IMR-90 (cell line): ENCODE data around the gene COX6A2. TPM values are rescaled to one million over a fixed set of nuclear protein-coding genes. Genes with fewer than 3 reads are reported as not detected.

ENCODE experiments used
- ATAC-seq: fragments of 200-7000 bp; cut with Tn5 transposase; 2 replicates; pipeline ENCODE4 v1.9.1; 2020; ENCODE audit warnings: low read depth, mild to moderate bottlenecking, moderate library complexity
- BruUV-seq: library from RNA; stranded (reverse); fragments of 400-500 nt; replicated peaks from 2 replicates; lab custom pipeline; 2021; lab: Mats Ljungman, UMichigan
- CTCF ChIA-PET: fragments of 300-600 bp; formaldehyde crosslinking; extraction: SDS; loops from one replicate; lab custom pipeline; 2021; ENCODE audit warnings: antibody characterized with exemption; lab: Yijun Ruan, JAX
- POLR2A ChIA-PET: fragments of 300-600 bp; sonication (Branson Sonifier 250); formaldehyde crosslinking; loops from one replicate; lab custom pipeline; 2022; ENCODE audit warnings: antibody characterized with exemption; ENCODE audit not compliant: unreplicated experiment; lab: Charles Lee
- DNase-seq: peaks from one replicate; pipeline ENCODE4 v3.0.0; 2013
- H2AFZ ChIP-seq: replicated peaks from 2 replicates; pipeline ENCODE3; 2013; ENCODE audit warnings: low read length, mild to moderate bottlenecking; ENCODE audit not compliant: poor library complexity
- H2AK5ac ChIP-seq: 2 replicates; pipeline ENCODE4 v1.6.1; 2013; ENCODE audit warnings: low read depth, low read length, inconsistent platforms
- H2AK9ac ChIP-seq: replicated peaks from 2 replicates; pipeline ENCODE3; 2013; ENCODE audit warnings: mild to moderate bottlenecking, low read depth, low read length, moderate library complexity; ENCODE audit not compliant: poor library complexity
- H2BK120ac ChIP-seq: 2 replicates; pipeline ENCODE4 v1.6.1; 2013; ENCODE audit warnings: low read depth, low read length, inconsistent platforms
- H2BK15ac ChIP-seq: 3 replicates; pipeline ENCODE4 v1.6.1; 2013; ENCODE audit warnings: low read depth, low read length, inconsistent platforms
- H2BK20ac ChIP-seq: 2 replicates; pipeline ENCODE4 v1.6.1; 2013; ENCODE audit warnings: low read depth, mild to moderate bottlenecking, inconsistent platforms, low read length, moderate library complexity
- H2BK5ac ChIP-seq: 2 replicates; pipeline ENCODE4 v1.6.1; 2013; ENCODE audit warnings: mild to moderate bottlenecking, low read depth, low read length, inconsistent platforms; ENCODE audit not compliant: poor library complexity, severe bottlenecking
- H3K14ac ChIP-seq: replicated peaks from 2 replicates; pipeline ENCODE4 v1.6.1; 2013; ENCODE audit warnings: low read depth, low read length, inconsistent platforms
- H3K18ac ChIP-seq: 2 replicates; pipeline ENCODE4 v1.6.1; 2013; ENCODE audit warnings: low read depth, low read length, control low read depth
- H3K23ac ChIP-seq: 2 replicates; pipeline ENCODE4 v1.6.1; 2013; ENCODE audit warnings: low read depth, low read length, inconsistent platforms
- H3K27ac ChIP-seq: 2 replicates; pipeline ENCODE4 v1.5.1; 2013; ENCODE audit warnings: mild to moderate bottlenecking, control low read depth, low read length; ENCODE audit not compliant: insufficient read depth
- H3K27me3 ChIP-seq: 2 replicates; pipeline ENCODE4 v1.6.1; 2013; ENCODE audit warnings: low read length; ENCODE audit not compliant: control insufficient read depth, insufficient read depth
- H3K36me3 ChIP-seq: 2 replicates; pipeline ENCODE4 v1.6.1; 2013; ENCODE audit warnings: low read length, mixed read lengths; ENCODE audit not compliant: control insufficient read depth, insufficient read depth
- H3K4ac ChIP-seq: 2 replicates; pipeline ENCODE4 v1.6.1; 2013; ENCODE audit warnings: low read depth, low read length, inconsistent platforms
- H3K4me1 ChIP-seq: 2 replicates; pipeline ENCODE4 v1.6.1; 2013; ENCODE audit warnings: low read length, mixed read lengths; ENCODE audit not compliant: control insufficient read depth, insufficient read depth
- H3K4me2 ChIP-seq: 2 replicates; pipeline ENCODE4 v1.6.1; 2013; ENCODE audit warnings: low read depth, mild to moderate bottlenecking, control low read depth, low read length, moderate library complexity
- H3K4me3 ChIP-seq: 2 replicates; pipeline ENCODE4 v1.5.1; 2013; ENCODE audit warnings: low read depth, mild to moderate bottlenecking, control low read depth, low read length, moderate library complexity; ENCODE audit not compliant: insufficient read depth
- H3K56ac ChIP-seq: 2 replicates; pipeline ENCODE4 v1.6.1; 2013; ENCODE audit warnings: low read length, inconsistent platforms; ENCODE audit not compliant: insufficient read depth; ENCODE audit errors: extremely low read depth
- H3K79me1 ChIP-seq, 2 experiments: 2 replicates each; pipeline ENCODE4 v1.6.1; 2013; ENCODE audit warnings: low read length in 2 of 2, inconsistent platforms in 1 of 2, low read depth in 1 of 2
- H3K9ac ChIP-seq: 2 replicates; pipeline ENCODE4 v1.6.1; 2013; ENCODE audit warnings: low read depth, low read length, control low read depth
- H3K9me1 ChIP-seq: 2 replicates; pipeline ENCODE4 v1.6.1; 2013; ENCODE audit warnings: low read length, inconsistent platforms; ENCODE audit not compliant: insufficient read depth
- H3K9me3 ChIP-seq: 2 replicates; pipeline ENCODE4 v1.6.1; 2013; ENCODE audit warnings: low read length; ENCODE audit not compliant: control insufficient read depth, insufficient read depth
- H4K20me1 ChIP-seq: 2 replicates; pipeline ENCODE4 v1.6.1; 2013; ENCODE audit warnings: low read length, inconsistent platforms; ENCODE audit not compliant: insufficient read depth
- H4K5ac ChIP-seq: 2 replicates; pipeline ENCODE4 v1.6.1; 2013; ENCODE audit warnings: mild to moderate bottlenecking, low read depth, low read length, control low read depth
- H4K8ac ChIP-seq, 2 experiments: 2 replicates each; pipeline ENCODE4 v1.6.1; 2013; ENCODE audit warnings: low read depth in 2 of 2, low read length in 2 of 2, control low read depth in 1 of 2, inconsistent platforms in 1 of 2
- H4K91ac ChIP-seq: 2 replicates; pipeline ENCODE4 v1.6.1; 2013; ENCODE audit warnings: low read depth, low read length, inconsistent platforms; ENCODE audit not compliant: insufficient read depth
- CEBPB ChIP-seq: IDR thresholded peaks from 2 replicates; pipeline ENCODE4 v1.6.1; 2012; ENCODE audit warnings: low read depth, low read length, improper control_type of control experiment
- ELK1 ChIP-seq: fragments of 150-350 bp; IDR thresholded peaks from 2 replicates; pipeline ENCODE4 v1.6.1; 2016; ENCODE audit warnings: low read depth, mild to moderate bottlenecking, low read length, moderate library complexity, borderline replicate concordance
- MAFK ChIP-seq: IDR thresholded peaks from 2 replicates; pipeline ENCODE4 v1.6.1; 2012; ENCODE audit warnings: low read depth, low read length, improper control_type of control experiment
- RAD21 ChIP-seq: IDR thresholded peaks from 2 replicates; pipeline ENCODE4 v1.6.1; 2012; ENCODE audit warnings: low read length, improper control_type of control experiment
- SMC3 ChIP-seq: fragments of 150-350 bp; IDR thresholded peaks from 2 replicates; pipeline ENCODE4 v1.6.1; 2016; ENCODE audit warnings: low read depth, mild to moderate bottlenecking, antibody characterized with exemption, low read length, moderate library complexity
- WGBS, 2 experiments: methylation state at CpG; one replicate each; pipeline versions ENCODE4 v1.1.5 to v1.1.7; 2013; ENCODE audit warnings: missing lambda C conversion rate in 2 of 2; ENCODE audit not compliant: insufficient read length in 1 of 2; ENCODE audit errors: extremely low coverage in 2 of 2; 5-methylcytosine and 5-hydroxymethylcytosine counted together
- dilution Hi-C: fragments of 300-500 bp; cut with HindIII; formaldehyde crosslinking; loops from one replicate; pipeline ENCODE4 v1.14.3; 2018; ENCODE audit warnings: low sequenced_read_pairs; ENCODE audit not compliant: unreplicated experiment
- in situ Hi-C: fragments of 300-500 bp; cut with MboI; formaldehyde crosslinking; loops from 3 replicates; pipeline ENCODE4 v1.14.3; 2019; ENCODE audit warnings: low sequenced_read_pairs, inconsistent platforms, mixed read lengths
- intact Hi-C: fragments of 100-400 bp; cut with micrococcal nuclease; formaldehyde crosslinking; loops from 2 replicates; pipeline ENCODE4 v1.10.0; 2022
- polyA plus RNA-seq, 3 experiments: library from polyadenylated mRNA; depleted of rRNA; stranded (reverse); fragments of >200 nt; gene quantifications; 2 replicates each; pipeline ENCODE4 v1.2.3, GENCODE V29; 2012; ENCODE audit warnings: low replicate concordance in 1 of 3
- total RNA-seq: library from RNA; depleted of rRNA; stranded (reverse); fragments of >200 nt; gene quantifications from 2 replicates; pipeline ENCODE4 v1.2.3, GENCODE V29; 2012
- TF ChIP-seq, protein P1 (sequence below): conservative IDR thresholded peaks from 2 replicates; pipeline ENCODE4 v1.5.1; 2012; ENCODE audit warnings: mild to moderate bottlenecking, low read depth, low read length, improper control_type of control experiment

The COX6A2 gene
- total and polyA plus RNA-seq, 2 of the 4 experiments (the other 2 are of a cell fraction) = not detected

DNA sequence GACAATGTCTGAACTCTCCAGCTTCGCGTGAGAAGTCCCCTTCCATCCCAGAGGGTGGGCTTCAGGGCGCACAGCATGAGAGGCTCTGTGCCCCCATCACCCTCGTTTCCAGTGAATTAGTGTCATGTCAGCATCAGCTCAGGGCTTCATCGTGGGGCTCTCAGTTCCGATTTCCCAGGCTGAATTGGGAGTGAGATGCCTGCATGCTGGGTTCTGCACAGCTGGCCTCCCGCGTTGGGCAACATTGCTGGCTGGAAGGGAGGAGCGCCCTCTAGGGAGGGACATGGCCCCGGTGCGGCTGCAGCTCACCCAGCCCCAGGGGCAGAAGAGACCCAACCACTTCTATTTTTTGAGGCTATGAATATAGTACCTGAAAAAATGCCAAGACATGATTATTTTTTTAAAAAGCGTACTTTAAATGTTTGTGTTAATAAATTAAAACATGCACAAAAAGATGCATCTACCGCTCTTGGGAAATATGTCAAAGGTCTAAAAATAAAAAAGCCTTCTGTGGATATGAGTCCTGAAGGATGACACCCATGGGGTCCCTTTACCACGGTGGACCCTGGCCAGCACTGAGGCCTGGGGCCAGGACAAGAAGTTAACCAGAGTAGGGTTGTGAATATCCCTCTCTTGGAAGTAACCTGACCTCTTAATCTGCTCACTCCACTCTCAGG is 45.5 kb downstream of the COX6A2 start:
- H2AFZ ChIP-seq = peak overlapping the region; percentile 56
- WGBS, 2 experiments = 25% methylated on average over 4 of the region's 14 CpGs; no CpG with 5 or more reads in 1 of the 2 experiments
- no peak overlapping the region for H3K14ac ChIP-seq
- BruUV-seq = no TSS peak
- no peak overlapping the region for H2BK5ac ChIP-seq
- no peaks in the 10 kb centered on the region for H3K36me3 ChIP-seq
- no peak overlapping the region for H3K4ac ChIP-seq
- H3K27me3 ChIP-seq = peaks cover 14% of the 10 kb centered on the region
- ATAC-seq (peak; percentile 89), DNase-seq (peak; percentile 40)
- CTCF ChIA-PET = interaction anchor here (0.7 to 1.3 kb wide), 2 partner anchors 9 to 59 kb away, joined by 3 to 4 read pairs; no protein-coding TSS in a partner anchor
- no peak overlapping the region for H3K27ac ChIP-seq
- no peak overlapping the region for H3K4me3 ChIP-seq
- no peak overlapping the region for H3K9ac ChIP-seq
- H2AK5ac ChIP-seq = no peak overlapping the region
- no peaks in the 10 kb centered on the region; the same call in 1 of the 2 replicates for H3K4me1 ChIP-seq
- H4K8ac ChIP-seq = no peak overlapping the region
- no peak overlapping the region for H2BK15ac ChIP-seq
- TF ChIP-seq ELK1 (no peak), CEBPB (peak; percentile 79), MAFK (peak; percentile 27; the same call in 1 of the 2 replicates), RAD21 (peak; percentile 51), SMC3 (peak; percentile 30; the same call in 1 of the 2 replicates)
- TF ChIP-seq, protein P1, sequence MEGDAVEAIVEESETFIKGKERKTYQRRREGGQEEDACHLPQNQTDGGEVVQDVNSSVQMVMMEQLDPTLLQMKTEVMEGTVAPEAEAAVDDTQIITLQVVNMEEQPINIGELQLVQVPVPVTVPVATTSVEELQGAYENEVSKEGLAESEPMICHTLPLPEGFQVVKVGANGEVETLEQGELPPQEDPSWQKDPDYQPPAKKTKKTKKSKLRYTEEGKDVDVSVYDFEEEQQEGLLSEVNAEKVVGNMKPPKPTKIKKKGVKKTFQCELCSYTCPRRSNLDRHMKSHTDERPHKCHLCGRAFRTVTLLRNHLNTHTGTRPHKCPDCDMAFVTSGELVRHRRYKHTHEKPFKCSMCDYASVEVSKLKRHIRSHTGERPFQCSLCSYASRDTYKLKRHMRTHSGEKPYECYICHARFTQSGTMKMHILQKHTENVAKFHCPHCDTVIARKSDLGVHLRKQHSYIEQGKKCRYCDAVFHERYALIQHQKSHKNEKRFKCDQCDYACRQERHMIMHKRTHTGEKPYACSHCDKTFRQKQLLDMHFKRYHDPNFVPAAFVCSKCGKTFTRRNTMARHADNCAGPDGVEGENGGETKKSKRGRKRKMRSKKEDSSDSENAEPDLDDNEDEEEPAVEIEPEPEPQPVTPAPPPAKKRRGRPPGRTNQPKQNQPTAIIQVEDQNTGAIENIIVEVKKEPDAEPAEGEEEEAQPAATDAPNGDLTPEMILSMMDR = peak; percentile 64
- POLR2A ChIA-PET = no interaction called here
- in situ Hi-C loops = no loop called here
- no peaks in the 10 kb centered on the region for H3K79me1 ChIP-seq
- H4K20me1 ChIP-seq = no peaks in the 10 kb centered on the region; the same call in 1 of the 2 replicates
- H3K9me3 ChIP-seq = no peaks in the 10 kb centered on the region
- H3K18ac ChIP-seq = no peak overlapping the region
- H3K56ac ChIP-seq = no peak overlapping the region
- H3K4me2 ChIP-seq = no peak overlapping the region
- H2AK9ac ChIP-seq = peak overlapping the region; percentile 5
- no peak overlapping the region for H2BK20ac ChIP-seq
- no peak overlapping the region for H2BK120ac ChIP-seq
- no peak overlapping the region for H4K91ac ChIP-seq
- no peak overlapping the region for H4K5ac ChIP-seq
- intact Hi-C loops = loop anchor here (2.0 to 10.0 kb wide), 2 partner anchors 62 to 182 kb away; partner anchors contain the start of gene ZNF843
- H3K23ac ChIP-seq = no peak overlapping the region
- H3K9me1 ChIP-seq = no peaks in the 10 kb centered on the region
- dilution Hi-C loops = no loop called here
